Measurements from ENCODE around the gene CDCP1. TPM values are rescaled to one million over a fixed set of nuclear protein-coding genes. Genes with fewer than 3 reads are reported as not detected.

CDCP1 gene
- total and polyA plus RNA-seq, 4 donors = 0.44 to 0.99 (median 0.46) TPM

DNA sequence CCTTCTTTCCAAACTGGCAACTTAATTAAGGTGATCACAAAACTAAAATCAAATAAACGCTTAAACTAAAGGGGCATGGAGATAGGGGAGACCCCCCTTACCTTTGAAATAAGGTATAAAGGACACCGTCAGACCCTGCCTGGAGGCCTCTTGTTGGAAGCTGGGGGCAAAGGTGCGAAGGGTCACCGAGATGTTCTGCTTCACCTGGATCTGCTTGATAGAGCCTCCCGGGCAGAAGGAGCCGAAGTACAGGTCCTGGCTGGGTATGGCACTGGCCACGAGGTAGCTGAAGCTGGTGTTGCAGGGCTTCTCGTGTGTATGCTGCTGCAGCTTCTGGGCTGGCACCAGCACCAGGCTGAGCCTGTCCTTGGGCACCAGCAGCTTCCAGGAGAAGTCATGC, 53.0 kb downstream of the CDCP1 start:
- no peak for DNase-seq (ENCODE audit: low read depth in 4 of 6, low spot score in 6 of 6)
- H3K4me3 ChIP-seq (ENCODE audit: low read depth, low read length) = no peak overlapping the region
- H3K9me3 ChIP-seq (ENCODE audit: control insufficient read depth, insufficient read depth, low read length) = no peaks in the 10 kb centered on the region
- H3K36me3 ChIP-seq (ENCODE audit: control insufficient read depth, insufficient read depth, low read length) = no peaks in the 10 kb centered on the region
- no peaks in the 10 kb centered on the region for H3K27me3 ChIP-seq (ENCODE audit: control insufficient read depth, insufficient read depth, low read length)
- no peak overlapping the region for H3K27ac ChIP-seq (ENCODE audit: low read depth, low read length)
- H3K4me1 ChIP-seq (ENCODE audit: control insufficient read depth, insufficient read depth, low read length) = peaks cover 3% of the 10 kb centered on the region
- 94% methylated on average over 7 of the region's 8 CpGs for WGBS (ENCODE audit: insufficient coverage)

- no peak overlapping the region for H3K4me3 ChIP-seq (ENCODE audit: low read depth, low read length)
- no peaks in the 10 kb centered on the region for H3K27me3 ChIP-seq (ENCODE audit: control insufficient read depth, insufficient read depth, low read length)
- DNase-seq (ENCODE audit: low read depth in 4 of 6, low spot score in 6 of 6) = peak in 1 of 6 donors; percentile 46
- 16% methylated on average over 8 of the region's 12 CpGs for WGBS (ENCODE audit: insufficient coverage)
- H3K36me3 ChIP-seq (ENCODE audit: control insufficient read depth, insufficient read depth, low read length) = no peaks in the 10 kb centered on the region
- no peak overlapping the region for H3K27ac ChIP-seq (ENCODE audit: low read depth, low read length)
- H3K4me1 ChIP-seq (ENCODE audit: control insufficient read depth, insufficient read depth, low read length) = peaks cover 3% of the 10 kb centered on the region
- H3K9me3 ChIP-seq (ENCODE audit: control insufficient read depth, insufficient read depth, low read length) = no peaks in the 10 kb centered on the region
These were observed 53.8 kb downstream of the CDCP1 start for GRCh38 chr3:45092132-45093031.

DNA sequence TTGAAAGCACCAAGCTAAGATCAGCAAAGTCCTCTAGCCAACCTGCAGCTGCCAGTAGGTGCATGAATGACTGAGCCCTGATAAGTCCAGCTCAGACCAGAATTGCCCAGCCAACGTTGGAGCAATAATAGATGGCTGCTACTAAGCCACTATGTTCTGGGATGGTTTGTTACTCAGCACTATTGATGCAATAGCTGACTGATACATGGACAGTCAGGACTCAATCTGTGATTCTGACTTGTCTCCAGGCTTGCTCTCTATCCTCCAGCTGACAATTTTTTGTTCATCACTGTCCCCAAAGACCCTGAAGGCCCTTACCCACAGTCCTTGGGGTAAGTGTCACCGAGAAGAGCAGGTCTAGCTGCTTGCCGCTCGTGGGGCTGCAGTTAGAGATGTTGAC, 55.3 kb downstream of the CDCP1 start:
- H3K27ac ChIP-seq (ENCODE audit: low read depth, low read length) = no peak overlapping the region
- peaks cover 7% of the 10 kb centered on the region for H3K4me1 ChIP-seq (ENCODE audit: control insufficient read depth, insufficient read depth, low read length)
- 96% methylated on average over 4 of the region's 4 CpGs for WGBS (ENCODE audit: insufficient coverage)
- no peak overlapping the region for H3K4me3 ChIP-seq (ENCODE audit: low read depth, low read length)
- no peaks in the 10 kb centered on the region for H3K36me3 ChIP-seq (ENCODE audit: control insufficient read depth, insufficient read depth, low read length)
- H3K27me3 ChIP-seq (ENCODE audit: control insufficient read depth, insufficient read depth, low read length) = no peaks in the 10 kb centered on the region
- H3K9me3 ChIP-seq (ENCODE audit: control insufficient read depth, insufficient read depth, low read length) = no peaks in the 10 kb centered on the region
- no peak for DNase-seq (ENCODE audit: low read depth in 4 of 6, low spot score in 6 of 6)

DNA sequence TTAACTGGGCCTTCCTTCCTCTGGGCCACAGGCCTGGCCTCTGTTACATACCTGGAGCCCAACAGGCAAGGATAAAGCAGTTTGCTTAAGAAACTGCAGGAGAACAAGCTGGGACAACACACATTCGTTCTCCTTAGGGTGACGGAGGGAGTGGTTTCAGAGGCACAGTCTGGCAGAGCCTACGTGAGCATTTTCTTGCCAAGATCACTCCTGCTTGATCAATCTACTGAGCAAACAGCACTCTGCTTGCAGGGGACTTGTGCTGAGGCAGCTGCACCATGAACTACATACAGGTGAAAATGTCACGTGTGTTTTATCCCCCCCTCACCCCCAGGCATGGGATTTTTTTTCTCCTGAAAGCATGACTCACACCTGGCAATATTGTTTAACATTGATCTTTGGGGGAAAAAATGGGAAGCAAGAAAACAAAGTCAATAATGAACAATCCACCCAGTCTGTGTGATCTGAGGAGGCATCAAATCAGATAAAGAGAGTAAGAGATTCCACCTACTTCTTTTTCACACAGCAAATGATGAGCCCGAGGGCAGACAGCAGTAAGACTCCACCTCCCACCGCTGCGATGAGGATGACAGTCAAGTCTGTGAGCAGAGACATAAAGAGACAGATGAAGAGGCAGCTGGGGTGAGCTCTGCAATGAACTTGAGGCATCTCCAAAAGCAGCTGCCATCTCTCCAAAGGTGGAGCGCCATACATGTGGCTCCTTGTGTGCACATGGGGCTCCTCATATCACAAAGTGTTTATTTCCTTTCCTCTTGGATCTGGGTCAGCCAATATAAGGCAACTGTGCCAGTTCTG, 57.4 kb downstream of the CDCP1 start:
- whole genome bisulfite sequencing (ENCODE audit: insufficient coverage) = 74% methylated on average over 6 of the region's 8 CpGs
- peak in 1 of 6 donors; percentile 62 for DNase-seq (ENCODE audit: low read depth in 4 of 6, low spot score in 6 of 6)
- H3K27me3 ChIP-seq (ENCODE audit: control insufficient read depth, insufficient read depth, low read length) = no peaks in the 10 kb centered on the region

DNA sequence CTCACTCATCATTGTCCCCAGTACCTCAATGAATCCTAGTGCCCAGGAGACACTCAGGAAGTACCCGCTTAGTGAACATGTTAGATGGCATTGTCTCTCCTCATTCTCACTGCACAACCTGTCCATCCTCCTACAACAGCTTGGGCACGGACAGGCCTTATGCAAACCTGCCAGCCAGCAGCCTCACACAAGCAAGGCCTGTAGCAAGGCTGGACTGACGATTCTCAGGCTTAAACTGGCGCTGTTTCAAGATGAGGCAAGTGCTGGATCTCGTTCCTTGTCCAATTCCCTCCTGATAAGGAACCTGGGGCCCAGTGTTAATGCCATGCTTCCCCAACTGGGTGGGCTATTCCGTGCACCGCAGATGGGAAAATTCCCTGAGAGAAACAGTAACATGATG, 59.0 kb downstream of the CDCP1 start:
- Histone ChIP-seq H3K27ac (ENCODE audit: low read depth, low read length) (no peak overlapping the region), H3K4me1 (ENCODE audit: control insufficient read depth, insufficient read depth, low read length) (peaks cover 12% of the 10 kb centered on the region), H3K9me3 (ENCODE audit: control insufficient read depth, insufficient read depth, low read length) (no peaks in the 10 kb centered on the region), H3K36me3 (ENCODE audit: control insufficient read depth, insufficient read depth, low read length) (no peaks in the 10 kb centered on the region), H3K4me3 (ENCODE audit: low read depth, low read length) (no peak overlapping the region), H3K27me3 (ENCODE audit: control insufficient read depth, insufficient read depth, low read length) (no peaks in the 10 kb centered on the region)
- 72% methylated on average over 7 of the region's 7 CpGs for WGBS (ENCODE audit: insufficient coverage)
- DNase-seq (ENCODE audit: low read depth in 4 of 6, low spot score in 6 of 6) = peak in 1 of 6 donors; percentile 43

More for the DNA sequence above, 57.4 kb downstream of the CDCP1 start:
- peaks cover 7% of the 10 kb centered on the region for H3K4me1 ChIP-seq (ENCODE audit: control insufficient read depth, insufficient read depth, low read length)
- no peak overlapping the region for H3K27ac ChIP-seq (ENCODE audit: low read depth, low read length)
- no peak overlapping the region for H3K4me3 ChIP-seq (ENCODE audit: low read depth, low read length)
- H3K36me3 ChIP-seq (ENCODE audit: control insufficient read depth, insufficient read depth, low read length) = no peaks in the 10 kb centered on the region
- no peaks in the 10 kb centered on the region for H3K9me3 ChIP-seq (ENCODE audit: control insufficient read depth, insufficient read depth, low read length)

GRCh38 chr3:45084820-45085816, 61.1 kb downstream of the CDCP1 start:
- DNase-seq (ENCODE audit: low read depth in 4 of 6, low spot score in 6 of 6) = no peak
- H3K36me3 ChIP-seq (ENCODE audit: control insufficient read depth, insufficient read depth, low read length) = no peaks in the 10 kb centered on the region
- 83% methylated on average over 9 of the region's 13 CpGs for WGBS (ENCODE audit: insufficient coverage)

DNA sequence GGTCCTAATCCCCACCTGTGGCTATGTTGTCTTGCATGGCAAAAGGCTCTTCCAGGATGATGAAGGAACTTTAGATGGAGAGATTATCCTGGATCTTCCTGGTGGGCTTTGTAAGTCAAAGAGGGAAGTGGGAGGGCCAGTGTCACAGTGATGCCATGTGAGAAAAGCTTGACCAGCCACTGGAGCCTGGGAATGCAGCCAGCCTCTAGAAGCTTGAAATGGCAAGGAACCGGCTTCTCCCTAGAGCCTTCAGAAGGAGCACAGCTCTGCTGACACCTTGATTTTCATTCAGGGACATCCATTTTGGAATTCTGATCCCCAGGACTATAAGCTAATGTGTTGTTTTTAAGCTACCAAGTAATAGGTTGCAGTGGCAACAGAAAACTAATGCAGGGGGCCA, 61.8 kb downstream of the CDCP1 start:
- Histone ChIP-seq H3K27ac (ENCODE audit: low read depth, low read length) (no peak overlapping the region), H3K27me3 (ENCODE audit: control insufficient read depth, insufficient read depth, low read length) (no peaks in the 10 kb centered on the region), H3K4me1 (ENCODE audit: control insufficient read depth, insufficient read depth, low read length) (peaks cover 12% of the 10 kb centered on the region), H3K36me3 (ENCODE audit: control insufficient read depth, insufficient read depth, low read length) (no peaks in the 10 kb centered on the region), H3K4me3 (ENCODE audit: low read depth, low read length) (no peak overlapping the region), H3K9me3 (ENCODE audit: control insufficient read depth, insufficient read depth, low read length) (no peaks in the 10 kb centered on the region)
- whole genome bisulfite sequencing (ENCODE audit: insufficient coverage) = 50% methylated on average over 1 of the region's 1 CpG
- no peak for DNase-seq (ENCODE audit: low read depth in 4 of 6, low spot score in 6 of 6)

More at GRCh38 chr3:45084820-45085816, 61.1 kb downstream of the CDCP1 start:
- no peak overlapping the region for H3K4me3 ChIP-seq (ENCODE audit: low read depth, low read length)
- H3K27ac ChIP-seq (ENCODE audit: low read depth, low read length) = no peak overlapping the region
- H3K4me1 ChIP-seq (ENCODE audit: control insufficient read depth, insufficient read depth, low read length) = peaks cover 12% of the 10 kb centered on the region
- H3K9me3 ChIP-seq (ENCODE audit: control insufficient read depth, insufficient read depth, low read length) = no peaks in the 10 kb centered on the region
- H3K27me3 ChIP-seq (ENCODE audit: control insufficient read depth, insufficient read depth, low read length) = no peaks in the 10 kb centered on the region

GRCh38 chr3:45083023-45083422, 63.2 kb downstream of the CDCP1 start:
- no peaks in the 10 kb centered on the region for H3K36me3 ChIP-seq (ENCODE audit: control insufficient read depth, insufficient read depth, low read length)
- no peaks in the 10 kb centered on the region for H3K27me3 ChIP-seq (ENCODE audit: control insufficient read depth, insufficient read depth, low read length)
- no peak for DNase-seq (ENCODE audit: low read depth in 4 of 6, low spot score in 6 of 6)
- 68% methylated on average over 5 of the region's 6 CpGs for WGBS (ENCODE audit: insufficient coverage)
- H3K4me1 ChIP-seq (ENCODE audit: control insufficient read depth, insufficient read depth, low read length) = peaks cover 12% of the 10 kb centered on the region
- H3K4me3 ChIP-seq (ENCODE audit: low read depth, low read length) = no peak overlapping the region
- H3K9me3 ChIP-seq (ENCODE audit: control insufficient read depth, insufficient read depth, low read length) = no peaks in the 10 kb centered on the region
- no peak overlapping the region for H3K27ac ChIP-seq (ENCODE audit: low read depth, low read length)

- Histone ChIP-seq H3K9me3 (ENCODE audit: control insufficient read depth, insufficient read depth, low read length) (no peaks in the 10 kb centered on the region), H3K27me3 (ENCODE audit: control insufficient read depth, insufficient read depth, low read length) (no peaks in the 10 kb centered on the region), H3K4me1 (ENCODE audit: control insufficient read depth, insufficient read depth, low read length) (peaks cover 9% of the 10 kb centered on the region), H3K27ac (ENCODE audit: low read depth, low read length) (no peak overlapping the region), H3K36me3 (ENCODE audit: control insufficient read depth, insufficient read depth, low read length) (no peaks in the 10 kb centered on the region), H3K4me3 (ENCODE audit: low read depth, low read length) (no peak overlapping the region)
- WGBS (ENCODE audit: insufficient coverage) = 15% methylated on average over 4 of the region's 5 CpGs
- peak in 4 of 6 donors; percentile 15 to 87 (median 54) for DNase-seq (ENCODE audit: low read depth in 4 of 6, low spot score in 6 of 6)
These were observed 64.0 kb downstream of the CDCP1 start for GRCh38 chr3:45082142-45082538.

Data from spinal cord (tissue), 10 donors.